ENCODE data around the gene ZNRF3. TPM values are rescaled to one million over a fixed set of nuclear protein-coding genes. Genes with fewer than 3 reads are reported as not detected.

ZNRF3 gene
- total RNA-seq, 2 experiments from 2014 or later = 0.40 to 0.58 TPM

DNA sequence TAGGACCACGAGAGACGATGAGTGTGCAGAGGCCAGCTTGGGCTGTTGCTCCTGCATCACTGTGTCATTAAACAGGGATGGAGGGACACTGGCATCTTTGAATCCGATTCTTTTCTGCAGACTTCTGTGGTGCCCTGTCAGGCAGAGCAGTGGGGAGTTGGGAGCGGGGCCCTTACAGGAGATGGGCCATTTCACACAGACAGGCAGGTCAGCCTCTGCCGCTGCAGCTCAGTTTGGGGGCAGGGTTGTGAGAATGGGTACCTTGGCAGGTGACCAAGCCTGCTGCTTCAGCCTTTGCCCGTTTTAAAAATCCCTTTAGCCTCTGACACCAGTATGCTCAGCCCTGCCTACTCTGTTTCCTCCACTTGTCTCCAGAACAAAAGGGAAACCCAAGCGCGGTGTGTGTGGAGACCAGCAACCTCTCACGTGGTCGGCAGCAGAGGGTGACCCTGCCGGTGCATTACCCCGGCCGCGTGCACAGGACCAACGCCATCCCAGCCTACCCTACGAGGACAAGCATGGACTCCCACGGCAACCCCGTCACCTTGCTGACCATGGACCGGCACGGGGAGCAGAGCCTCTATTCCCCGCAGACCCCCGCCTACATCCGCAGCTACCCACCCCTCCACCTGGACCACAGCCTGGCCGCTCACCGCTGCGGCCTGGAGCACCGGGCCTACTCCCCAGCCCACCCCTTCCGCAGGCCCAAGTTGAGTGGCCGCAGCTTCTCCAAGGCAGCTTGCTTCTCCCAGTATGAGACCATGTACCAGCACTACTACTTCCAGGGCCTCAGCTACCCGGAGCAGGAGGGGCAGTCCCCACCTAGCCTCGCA lies 165.7 kb downstream of the ZNRF3 start:
- Mint-ChIP-seq H3K9me3 (no peaks in the 10 kb centered on the region), H3K4me1 (no peaks in the 10 kb centered on the region), H3K27me3 (no peaks in the 10 kb centered on the region), H3K4me3 (no peak overlapping the region), H3K27ac (no peak overlapping the region), H3K36me3 (ENCODE audit: low read depth) (no peaks in the 10 kb centered on the region)
- ChIA-PET POLR2A (no interaction called here), CTCF (no interaction called here)
- no peak for DNase-seq

DNA sequence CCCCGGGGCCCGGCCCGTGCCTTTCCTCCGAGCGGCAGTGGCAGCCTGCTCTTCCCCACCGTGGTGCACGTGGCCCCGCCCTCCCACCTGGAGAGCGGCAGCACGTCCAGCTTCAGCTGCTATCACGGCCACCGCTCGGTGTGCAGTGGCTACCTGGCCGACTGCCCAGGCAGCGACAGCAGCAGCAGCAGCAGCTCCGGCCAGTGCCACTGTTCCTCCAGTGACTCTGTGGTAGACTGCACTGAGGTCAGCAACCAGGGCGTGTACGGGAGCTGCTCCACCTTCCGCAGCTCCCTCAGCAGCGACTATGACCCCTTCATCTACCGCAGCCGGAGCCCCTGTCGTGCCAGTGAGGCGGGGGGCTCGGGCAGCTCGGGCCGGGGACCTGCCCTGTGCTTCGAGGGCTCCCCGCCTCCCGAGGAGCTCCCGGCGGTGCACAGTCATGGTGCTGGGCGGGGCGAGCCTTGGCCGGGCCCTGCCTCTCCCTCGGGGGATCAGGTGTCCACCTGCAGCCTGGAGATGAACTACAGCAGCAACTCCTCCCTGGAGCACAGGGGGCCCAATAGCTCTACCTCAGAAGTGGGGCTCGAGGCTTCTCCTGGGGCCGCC lies 166.4 kb downstream of the ZNRF3 start:
- CTCF ChIA-PET = no interaction called here

DNA sequence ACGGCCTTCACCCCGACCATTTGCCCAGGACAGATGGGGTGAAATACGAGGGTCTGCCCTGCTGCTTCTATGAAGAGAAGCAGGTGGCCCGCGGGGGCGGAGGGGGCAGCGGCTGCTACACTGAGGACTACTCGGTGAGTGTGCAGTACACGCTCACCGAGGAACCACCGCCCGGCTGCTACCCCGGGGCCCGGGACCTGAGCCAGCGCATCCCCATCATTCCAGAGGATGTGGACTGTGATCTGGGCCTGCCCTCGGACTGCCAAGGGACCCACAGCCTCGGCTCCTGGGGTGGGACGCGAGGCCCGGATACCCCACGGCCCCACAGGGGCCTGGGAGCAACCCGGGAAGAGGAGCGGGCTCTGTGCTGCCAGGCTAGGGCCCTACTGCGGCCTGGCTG lies 167.1 kb downstream of the ZNRF3 start:
- POLR2A ChIA-PET = no interaction called here
- H3K27me3 Mint-ChIP-seq = no peaks in the 10 kb centered on the region
- H3K36me3 Mint-ChIP-seq (ENCODE audit: low read depth) = no peaks in the 10 kb centered on the region
- no peaks in the 10 kb centered on the region for H3K4me1 Mint-ChIP-seq
- CTCF ChIA-PET = no interaction called here
- H3K4me3 Mint-ChIP-seq = no peak overlapping the region
- H3K9me3 Mint-ChIP-seq = no peaks in the 10 kb centered on the region
- H3K27ac Mint-ChIP-seq = no peak overlapping the region
- DNase-seq = no peak

More for the DNA sequence above, 166.4 kb downstream of the ZNRF3 start:
- Mint-ChIP-seq H3K27me3 (no peaks in the 10 kb centered on the region), H3K36me3 (ENCODE audit: low read depth) (no peaks in the 10 kb centered on the region), H3K4me3 (no peak overlapping the region), H3K9me3 (no peaks in the 10 kb centered on the region), H3K4me1 (no peaks in the 10 kb centered on the region), H3K27ac (no peak overlapping the region)
- no peak for DNase-seq
- POLR2A ChIA-PET = no interaction called here

DNA sequence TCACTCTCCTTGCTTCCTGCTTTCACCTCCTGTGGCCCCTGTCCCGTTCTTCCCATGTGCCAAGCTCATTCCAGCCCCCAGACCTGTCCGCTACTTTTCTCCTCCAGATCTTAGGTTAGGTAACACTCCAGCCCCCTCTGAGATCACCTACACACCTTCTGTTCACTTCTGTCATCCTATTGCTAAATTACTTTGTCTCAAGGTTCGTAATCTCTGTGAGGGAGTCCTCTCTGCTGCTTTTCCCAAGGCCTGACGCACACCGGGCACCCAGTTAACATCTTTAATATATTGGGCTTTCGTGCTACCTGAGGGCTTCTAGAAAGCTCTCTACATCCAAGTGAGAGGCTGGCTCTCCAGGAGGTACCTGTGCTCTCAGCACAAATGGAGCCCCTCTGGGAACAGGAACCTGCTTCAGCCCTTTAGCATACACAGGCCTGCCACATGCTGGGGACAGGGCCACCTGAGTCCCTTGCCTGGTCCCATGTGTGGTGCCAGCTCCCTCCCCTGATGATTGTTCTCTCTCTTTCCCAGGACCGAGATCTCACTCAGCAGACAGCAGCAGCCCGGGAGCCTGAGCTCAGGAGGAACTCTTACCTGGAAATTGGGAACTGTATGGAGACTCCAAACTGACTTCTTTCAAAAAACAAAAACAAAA lies 169.8 kb downstream of the ZNRF3 start:
- CTCF ChIA-PET = interaction anchor here (1.3 kb wide), 1 partner anchor 13 kb away, joined by 5 read pairs; no protein-coding TSS in a partner anchor
- Mint-ChIP-seq H3K27ac (no peak overlapping the region), H3K4me3 (no peak overlapping the region), H3K36me3 (ENCODE audit: low read depth) (no peaks in the 10 kb centered on the region), H3K4me1 (no peaks in the 10 kb centered on the region), H3K27me3 (peaks cover 2% of the 10 kb centered on the region), H3K9me3 (no peaks in the 10 kb centered on the region)
- POLR2A ChIA-PET = no interaction called here
- no peak for DNase-seq

DNA sequence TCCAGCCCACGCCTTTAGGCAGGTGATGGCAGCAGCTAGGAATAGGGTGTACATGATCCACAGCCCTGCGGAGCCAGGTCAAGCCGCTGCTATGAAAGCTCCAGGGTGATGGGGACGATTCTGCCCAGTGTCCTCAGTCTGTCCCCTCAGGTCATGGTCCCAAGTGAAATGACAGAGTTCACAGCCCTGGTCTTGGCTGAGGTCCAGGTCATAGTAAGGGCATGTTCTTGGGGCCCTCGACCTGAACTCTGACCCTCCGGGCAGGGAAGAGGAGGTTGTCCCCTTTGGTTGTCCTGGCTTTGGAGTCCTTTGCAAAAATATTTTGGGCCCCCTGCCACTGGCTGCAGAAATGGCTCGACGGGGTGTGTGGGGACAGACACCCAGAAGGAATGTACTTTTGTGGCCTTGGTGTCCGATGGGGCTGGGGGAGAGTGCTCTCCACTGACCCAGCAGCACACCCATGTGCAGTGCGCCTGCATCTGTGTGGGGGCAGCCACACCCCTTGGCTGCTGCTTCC lies 170.9 kb downstream of the ZNRF3 start:
- POLR2A ChIA-PET = no interaction called here

DNA sequence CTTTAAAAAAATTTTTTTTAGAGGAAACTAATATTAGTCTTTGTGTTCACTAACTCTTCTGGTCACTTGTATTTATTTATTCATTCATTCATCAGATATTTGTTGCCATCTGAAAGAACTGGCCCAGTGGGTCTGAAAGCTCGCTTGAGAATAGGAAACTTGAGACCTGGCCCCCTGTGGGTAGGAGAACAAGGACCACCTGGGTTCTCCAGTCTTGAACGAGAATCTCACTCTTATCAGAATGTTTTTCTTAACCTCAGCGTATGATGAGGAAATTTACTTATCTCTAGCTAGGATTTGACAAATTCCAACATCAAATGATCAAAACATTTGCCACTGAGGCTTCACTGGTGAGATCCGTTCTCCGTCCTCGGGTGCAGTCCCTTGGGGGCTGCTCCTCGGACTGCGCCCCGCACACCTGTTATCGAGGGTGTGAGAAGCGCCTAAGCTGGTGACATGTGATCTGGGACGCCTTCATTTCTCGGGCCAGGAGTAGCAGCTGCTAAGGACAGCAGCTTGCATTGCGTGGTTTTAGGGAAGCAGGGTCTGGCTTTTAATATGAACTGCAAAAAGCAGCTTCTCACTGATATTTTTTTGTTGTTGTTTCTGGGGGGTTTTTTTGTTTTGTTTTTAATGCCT lies 171.9 kb downstream of the ZNRF3 start:
- no peaks in the 10 kb centered on the region for H3K36me3 Mint-ChIP-seq (ENCODE audit: low read depth)
- H3K4me3 Mint-ChIP-seq = no peak overlapping the region
- no peak overlapping the region for H3K27ac Mint-ChIP-seq
- CTCF ChIA-PET = interaction anchor here (1.2 to 1.5 kb wide), 2 partner anchors 8 to 15 kb away, joined by 3 to 5 read pairs; no protein-coding TSS in a partner anchor
- H3K4me1 Mint-ChIP-seq = no peaks in the 10 kb centered on the region
- no peak for DNase-seq
- H3K27me3 Mint-ChIP-seq = peaks cover 11% of the 10 kb centered on the region
- H3K9me3 Mint-ChIP-seq = no peaks in the 10 kb centered on the region
- POLR2A ChIA-PET = no interaction called here

More for the DNA sequence above, 170.9 kb downstream of the ZNRF3 start:
- Mint-ChIP-seq H3K9me3 (no peaks in the 10 kb centered on the region), H3K4me1 (no peaks in the 10 kb centered on the region), H3K4me3 (no peak overlapping the region), H3K27ac (no peak overlapping the region), H3K36me3 (ENCODE audit: low read depth) (no peaks in the 10 kb centered on the region), H3K27me3 (peaks cover 7% of the 10 kb centered on the region)
- CTCF ChIA-PET = interaction anchor here (1.5 kb wide), 1 partner anchor 14 kb away, joined by 5 read pairs; no protein-coding TSS in a partner anchor
- no peak for DNase-seq

DNA sequence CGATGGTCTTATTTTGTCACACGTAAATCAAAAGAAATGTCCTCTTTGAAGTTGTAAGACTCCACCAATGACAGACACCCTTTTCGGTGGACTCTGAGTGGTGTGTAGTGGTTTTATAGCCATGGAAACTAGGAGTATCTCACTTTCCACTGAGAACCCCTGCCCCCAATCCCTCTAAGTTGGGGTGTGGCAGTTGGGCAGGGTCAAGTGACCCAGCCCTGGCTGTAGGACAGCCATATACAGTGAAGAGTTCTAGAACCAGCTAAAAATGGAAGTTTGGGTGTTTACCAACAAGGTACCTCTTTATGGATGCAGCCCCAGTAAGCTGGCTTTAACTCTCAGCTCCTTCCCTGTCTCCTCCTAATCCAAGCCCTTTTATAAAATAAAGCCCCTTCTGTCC lies 173.1 kb downstream of the ZNRF3 start:
- no peak for DNase-seq
- Mint-ChIP-seq H3K27ac (no peak overlapping the region), H3K4me3 (no peak overlapping the region), H3K36me3 (ENCODE audit: low read depth) (no peaks in the 10 kb centered on the region), H3K27me3 (peaks cover 22% of the 10 kb centered on the region), H3K4me1 (no peaks in the 10 kb centered on the region), H3K9me3 (no peaks in the 10 kb centered on the region)
- CTCF ChIA-PET = interaction anchor here (0.5 to 1.2 kb wide), 2 partner anchors 10 to 66 kb away, joined by 3 to 4 read pairs; no protein-coding TSS in a partner anchor
- POLR2A ChIA-PET = no interaction called here

DNA sequence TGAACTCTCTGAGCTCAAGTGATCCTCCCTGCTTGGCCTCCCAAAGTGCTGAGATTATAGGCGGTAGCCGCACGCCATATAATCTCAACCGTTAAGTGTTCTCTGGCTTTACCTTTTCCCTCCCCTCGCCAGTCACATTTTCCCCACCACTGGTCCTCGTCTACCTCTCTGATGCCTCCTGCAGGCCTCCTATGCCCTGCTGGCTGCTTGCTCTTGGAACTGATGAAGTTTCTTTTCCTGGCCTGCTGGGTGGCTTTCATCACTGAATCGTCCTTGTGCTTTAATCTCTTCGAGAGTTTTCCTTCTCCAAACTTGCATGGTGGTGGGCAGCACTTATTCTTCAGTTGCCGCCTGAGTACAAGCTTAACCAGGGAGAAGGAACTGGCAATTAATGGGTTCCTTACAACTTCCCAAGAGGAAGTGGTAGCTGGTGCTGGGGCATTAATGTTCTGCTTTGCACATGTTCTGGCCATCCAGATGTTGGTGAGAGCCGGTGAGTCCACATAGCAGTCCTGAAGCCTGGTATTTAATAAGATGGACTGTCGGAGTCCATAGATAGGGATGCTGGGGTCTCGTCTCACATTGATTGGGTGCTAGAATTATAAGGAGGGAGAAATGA lies 177.0 kb downstream of the ZNRF3 start:
- CTCF ChIA-PET = no interaction called here
- no peak overlapping the region for H3K27ac Mint-ChIP-seq
- H3K36me3 Mint-ChIP-seq (ENCODE audit: low read depth) = no peaks in the 10 kb centered on the region
- H3K9me3 Mint-ChIP-seq = no peaks in the 10 kb centered on the region
- peaks cover under 1% of the 10 kb centered on the region for H3K4me1 Mint-ChIP-seq
- POLR2A ChIA-PET = no interaction called here
- H3K4me3 Mint-ChIP-seq = no peak overlapping the region
- no peak for DNase-seq
- peaks cover 35% of the 10 kb centered on the region for H3K27me3 Mint-ChIP-seq

DNA sequence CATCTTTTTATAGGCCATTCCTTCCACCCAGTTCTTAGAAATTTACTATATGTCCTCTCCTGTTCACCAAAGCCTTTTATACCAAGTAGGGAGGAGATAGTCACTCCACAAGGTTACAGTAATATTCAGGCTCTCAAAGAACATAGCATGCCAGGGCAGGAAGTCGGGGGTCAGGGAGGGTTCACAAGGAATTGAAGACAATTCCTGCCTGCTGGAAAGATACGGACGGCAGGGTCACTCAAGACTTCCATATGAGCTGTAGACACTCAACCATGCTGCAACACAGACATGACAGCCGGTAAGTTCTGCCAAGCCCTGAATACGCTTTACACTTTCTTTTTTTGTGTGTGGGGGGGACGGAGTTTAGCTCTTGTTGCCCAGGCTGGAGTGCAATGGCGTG lies 177.6 kb downstream of the ZNRF3 start:
- H3K27ac Mint-ChIP-seq = no peak overlapping the region
- ChIA-PET POLR2A (interaction anchor here (0.9 kb wide), 1 partner anchor 142 kb away, joined by 3 read pairs; no protein-coding TSS in a partner anchor), CTCF (no interaction called here)
- no peaks in the 10 kb centered on the region for H3K36me3 Mint-ChIP-seq (ENCODE audit: low read depth)
- no peaks in the 10 kb centered on the region for H3K9me3 Mint-ChIP-seq
- peaks cover 4% of the 10 kb centered on the region for H3K4me1 Mint-ChIP-seq
- no peak overlapping the region for H3K4me3 Mint-ChIP-seq
- H3K27me3 Mint-ChIP-seq = peaks cover 39% of the 10 kb centered on the region
- no peak for DNase-seq

DNA sequence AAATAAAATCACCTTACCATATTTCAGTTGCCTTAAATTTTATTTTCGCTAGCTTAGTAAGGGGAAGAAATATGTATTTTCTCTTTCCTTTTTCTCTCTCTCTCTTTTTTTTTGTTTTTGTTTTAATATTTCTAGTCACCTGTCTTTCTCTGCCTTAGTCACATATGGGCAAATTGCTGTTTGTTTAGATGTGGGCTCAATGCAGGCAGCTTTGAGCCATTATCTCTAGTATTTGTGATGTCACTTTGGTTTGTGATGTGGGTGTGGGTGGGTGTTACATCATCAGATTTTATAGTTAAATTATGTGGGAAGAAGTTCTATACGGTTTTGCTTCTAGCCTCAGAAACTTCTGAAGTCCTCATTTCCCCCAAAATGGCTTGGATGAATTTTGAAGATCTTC lies 178.4 kb downstream of the ZNRF3 start, which contains the start of gene C22orf31:
C22orf31 (minus strand) TSS at position 59 of the 400 bp plus-strand sequence; CDS start at position 20, 39 bp downstream.
- DNase-seq = no peak
- ChIA-PET CTCF (no interaction called here), POLR2A (interaction anchor here (0.9 kb wide), 1 partner anchor 141 kb away, joined by 3 read pairs; no protein-coding TSS in a partner anchor)
- Mint-ChIP-seq H3K36me3 (ENCODE audit: low read depth) (no peaks in the 10 kb centered on the region), H3K4me1 (peaks cover 5% of the 10 kb centered on the region), H3K4me3 (no peak within 1 kb of the TSS), H3K27ac (no peak within 1 kb of the TSS), H3K9me3 (no peaks in the 10 kb centered on the region), H3K27me3 (peaks cover 44% of the 10 kb centered on the region)

DNA sequence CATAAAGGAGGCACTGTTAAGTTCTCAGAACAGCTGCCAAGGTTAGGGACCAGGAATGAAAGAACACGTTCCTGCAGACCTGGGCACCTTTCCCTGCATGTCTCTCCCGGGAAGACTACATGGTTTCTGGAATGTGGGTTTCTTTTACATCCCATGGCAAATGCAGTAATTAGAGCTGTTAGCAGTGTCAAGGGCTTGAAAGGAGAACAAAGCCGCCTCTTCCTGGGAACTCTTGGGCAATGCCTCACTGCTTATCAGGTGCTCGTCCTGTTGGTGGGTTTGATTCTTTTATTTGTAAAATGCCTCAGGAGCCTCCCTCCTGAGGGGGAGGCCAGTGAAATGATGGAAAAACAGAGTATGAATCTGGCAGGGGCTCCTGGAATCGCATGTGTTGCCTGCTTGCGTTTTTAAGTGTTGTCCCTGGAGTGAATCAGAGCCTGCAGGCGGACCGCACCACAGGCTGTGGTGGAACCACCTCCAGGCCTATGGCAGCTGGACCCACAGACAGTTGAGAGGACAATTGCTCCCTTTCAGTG lies 179.0 kb downstream of the ZNRF3 start:
- Mint-ChIP-seq H3K4me3 (no peak overlapping the region), H3K4me1 (peaks cover 5% of the 10 kb centered on the region), H3K36me3 (ENCODE audit: low read depth) (no peaks in the 10 kb centered on the region), H3K27me3 (peaks cover 46% of the 10 kb centered on the region), H3K9me3 (no peaks in the 10 kb centered on the region), H3K27ac (no peak overlapping the region)
- POLR2A ChIA-PET = no interaction called here
- CTCF ChIA-PET = no interaction called here
- no peak for DNase-seq

DNA sequence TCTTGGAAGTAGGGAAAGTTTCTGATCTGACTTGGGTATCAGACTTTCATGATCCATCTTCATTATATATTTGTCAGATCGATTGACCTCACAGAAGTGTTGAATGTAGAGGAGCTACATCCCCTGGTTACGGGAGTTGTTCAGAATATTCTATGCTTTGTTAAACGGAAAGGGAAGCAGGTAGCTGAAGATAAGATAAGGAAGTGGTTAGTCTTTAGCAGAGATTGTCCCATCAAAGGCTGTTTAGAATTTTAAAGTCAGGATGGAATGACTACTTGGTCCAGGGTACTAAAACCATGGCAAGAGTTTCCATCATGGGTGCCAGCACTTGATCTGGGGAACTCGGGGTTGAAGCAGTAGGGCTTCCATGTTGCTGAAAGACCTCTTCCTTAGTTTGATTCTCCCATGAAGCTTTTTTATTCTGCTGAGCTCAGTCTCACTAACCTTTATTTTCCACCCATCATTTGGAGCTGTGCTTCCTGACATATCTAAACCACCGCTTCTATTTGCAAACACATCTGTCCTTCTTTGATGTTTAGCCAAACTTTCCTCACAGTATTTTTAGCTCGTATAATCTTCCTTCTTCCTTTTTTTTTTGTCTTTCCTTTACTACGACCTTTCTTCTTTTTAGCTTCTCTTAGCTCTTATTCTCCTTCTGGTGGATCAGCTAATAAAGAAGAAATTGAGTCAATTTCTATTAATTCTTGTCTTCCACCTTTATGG lies 182.3 kb downstream of the ZNRF3 start:
- H3K4me3 Mint-ChIP-seq = no peak overlapping the region
- POLR2A ChIA-PET = no interaction called here

More for the DNA sequence above, 182.3 kb downstream of the ZNRF3 start:
- no peaks in the 10 kb centered on the region for H3K36me3 Mint-ChIP-seq (ENCODE audit: low read depth)
- no peaks in the 10 kb centered on the region for H3K9me3 Mint-ChIP-seq
- H3K27ac Mint-ChIP-seq = no peak overlapping the region
- CTCF ChIA-PET = interaction anchor here (0.6 to 1.0 kb wide), 3 partner anchors 25 to 78 kb away, joined by 3 to 5 read pairs (median 3); no protein-coding TSS in a partner anchor
- peaks cover 5% of the 10 kb centered on the region for H3K4me1 Mint-ChIP-seq
- DNase-seq = no peak
- peaks cover 50% of the 10 kb centered on the region for H3K27me3 Mint-ChIP-seq
